ENCODE results near the gene NLRP12.
"Not testable (repeated sequence)": the region's sequence is repeated elsewhere in the genome, so short reads cannot be mapped to it uniquely, and the experiment has no call there.

NLRP12 gene

GRCh38 chr19:53780506-53780905 lies 43.6 kb downstream of the NLRP12 start:
- DNase-seq, result no peak

GRCh38 chr19:53775524-53775923 lies 48.6 kb downstream of the NLRP12 start:
- no peak for DNase-seq

GRCh38 chr19:53774491-53774890 lies 49.6 kb downstream of the NLRP12 start:
- not testable (repeated sequence) for DNase-seq

GRCh38 chr19:53773999-53774398 lies 50.1 kb downstream of the NLRP12 start:
- DNase-seq, result no peak

- DNase-seq, result no peak
Measured at GRCh38 chr19:53772943-53773342, 51.2 kb downstream of the NLRP12 start.

GRCh38 chr19:53771144-53771543 lies 53.0 kb downstream of the NLRP12 start:
- DNase-seq, result no peak

GRCh38 chr19:53769696-53770309 lies 54.3 kb downstream of the NLRP12 start:
- DNase-seq, result not testable (repeated sequence)

GRCh38 chr19:53768401-53768800 lies 55.7 kb downstream of the NLRP12 start:
- DNase-seq, result no peak

- DNase-seq, result not testable (repeated sequence)
Measured at GRCh38 chr19:53758991-53759390, 65.1 kb downstream of the NLRP12 start.
